GM19240 (cell line): ENCODE results near the gene CORO6.
"Not testable (repeated sequence)": the region's sequence is repeated elsewhere in the genome, so short reads cannot be mapped to it uniquely, and the experiment has no call there.

ENCODE experiments used
- DNase-seq: peaks from one replicate; pipeline ENCODE4 v3.0.0; 2011; ENCODE audit warnings: low spot score; ENCODE audit not compliant: insufficient read length

The CORO6 gene

DNA sequence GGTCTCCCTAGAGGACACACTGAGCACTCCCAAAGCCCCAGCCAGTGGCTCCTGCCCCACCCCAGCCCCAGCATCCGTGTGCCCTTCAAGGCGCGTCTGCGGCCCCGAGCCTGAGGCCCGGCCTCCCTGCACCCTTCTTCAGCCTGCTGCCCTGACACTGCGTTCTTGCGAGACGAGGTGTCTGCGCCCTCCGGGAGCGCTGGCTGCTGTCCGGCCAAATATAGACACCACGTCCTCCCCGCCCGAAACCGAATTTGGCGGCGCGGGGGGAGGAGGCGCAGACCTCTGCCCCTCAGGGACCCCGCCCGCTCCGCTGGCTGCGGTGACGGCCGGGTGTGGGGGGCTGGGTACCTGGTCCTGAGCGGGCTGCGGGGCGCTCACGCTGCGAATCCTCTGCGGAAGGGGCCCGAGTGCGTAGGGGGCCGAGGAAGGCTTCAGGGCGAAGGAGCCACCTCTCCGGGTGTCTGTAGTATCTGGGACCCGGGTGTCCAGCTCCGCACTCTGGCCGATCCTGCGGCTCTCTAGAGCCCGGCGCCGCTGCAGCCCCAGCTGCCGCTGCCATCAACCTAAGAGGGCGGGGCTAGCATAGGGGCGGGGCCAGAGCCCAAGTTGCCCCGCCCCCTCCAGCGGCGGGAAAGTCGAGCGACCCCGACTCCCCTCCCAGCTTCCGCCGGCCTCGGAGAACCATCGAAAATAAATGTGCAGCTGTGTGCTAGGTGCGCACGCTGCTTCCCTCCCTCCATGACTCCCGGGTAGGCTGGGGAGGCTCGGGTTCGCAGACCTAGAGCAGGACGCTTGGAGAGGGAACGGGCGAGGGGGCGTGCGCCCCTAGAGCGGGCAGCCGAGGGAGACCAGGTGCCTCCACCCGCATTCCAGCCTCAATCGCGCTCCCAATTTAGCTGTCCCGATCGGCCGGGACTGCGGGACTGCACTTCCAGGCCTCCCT is at the start of gene CORO6:
CORO6 (minus strand) TSS at position 576 of the 946 bp plus-strand sequence. CDS start 1,491 bp downstream, outside the sequence.
- DNase-seq, result no peak

DNA sequence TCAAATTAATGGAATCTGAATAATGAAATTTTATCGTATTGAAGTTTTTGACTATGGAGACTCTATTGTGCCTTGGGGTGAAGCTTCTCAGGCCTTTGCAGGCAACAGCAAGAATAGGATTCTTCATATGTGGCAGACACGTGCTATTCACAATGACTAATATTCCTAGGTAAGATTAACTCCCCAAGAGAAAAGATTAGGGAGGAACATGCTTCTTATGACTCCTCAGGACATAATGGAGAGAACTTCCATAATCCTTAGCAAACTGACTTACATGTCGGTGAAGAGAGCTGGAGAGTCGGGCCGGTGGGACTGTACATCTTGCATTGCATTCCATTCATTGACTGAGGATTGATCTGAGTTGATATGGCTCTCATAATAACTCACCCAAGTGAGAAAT is 48.9 kb upstream of the CORO6 start:
- no peak for DNase-seq

DNA sequence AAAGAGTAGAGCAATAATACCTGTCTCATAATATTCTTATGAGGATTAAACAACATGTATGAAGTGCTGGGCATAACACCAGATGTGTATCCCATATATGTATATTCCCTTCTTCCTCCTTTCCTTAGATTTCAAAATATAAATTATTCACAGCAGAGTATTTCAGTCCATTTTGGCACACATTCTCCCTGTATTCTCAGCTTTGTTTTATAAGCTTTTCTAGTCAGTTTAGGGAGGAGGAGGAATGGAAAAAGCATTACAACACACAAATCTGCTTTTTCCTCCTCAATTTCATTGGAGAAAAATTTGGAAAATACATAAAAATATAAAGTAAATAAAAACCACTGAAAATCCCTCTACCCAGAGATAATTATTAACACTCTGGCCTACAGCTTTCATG is 46.6 kb upstream of the CORO6 start:
- DNase-seq, result no peak

GRCh38 chr17:29667969-29668368 is 45.3 kb upstream of the CORO6 start:
- no peak for DNase-seq

DNA sequence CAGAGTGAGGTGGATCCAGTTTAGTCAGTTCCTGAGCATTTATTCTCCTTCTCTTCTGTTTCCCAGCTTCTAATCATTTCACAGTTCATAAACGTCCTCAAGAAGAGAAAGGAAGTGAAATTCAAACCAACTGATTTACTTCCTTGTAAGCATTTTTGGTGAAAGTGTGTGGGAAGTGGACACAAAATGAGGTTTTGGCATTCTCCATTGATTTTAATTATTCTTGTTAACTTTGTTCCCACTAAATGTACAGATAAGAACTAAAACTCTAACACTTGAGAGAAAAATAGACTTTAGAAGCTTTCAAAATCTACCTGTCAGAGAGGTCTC is 42.7 kb upstream of the CORO6 start:
- no peak for DNase-seq

DNA sequence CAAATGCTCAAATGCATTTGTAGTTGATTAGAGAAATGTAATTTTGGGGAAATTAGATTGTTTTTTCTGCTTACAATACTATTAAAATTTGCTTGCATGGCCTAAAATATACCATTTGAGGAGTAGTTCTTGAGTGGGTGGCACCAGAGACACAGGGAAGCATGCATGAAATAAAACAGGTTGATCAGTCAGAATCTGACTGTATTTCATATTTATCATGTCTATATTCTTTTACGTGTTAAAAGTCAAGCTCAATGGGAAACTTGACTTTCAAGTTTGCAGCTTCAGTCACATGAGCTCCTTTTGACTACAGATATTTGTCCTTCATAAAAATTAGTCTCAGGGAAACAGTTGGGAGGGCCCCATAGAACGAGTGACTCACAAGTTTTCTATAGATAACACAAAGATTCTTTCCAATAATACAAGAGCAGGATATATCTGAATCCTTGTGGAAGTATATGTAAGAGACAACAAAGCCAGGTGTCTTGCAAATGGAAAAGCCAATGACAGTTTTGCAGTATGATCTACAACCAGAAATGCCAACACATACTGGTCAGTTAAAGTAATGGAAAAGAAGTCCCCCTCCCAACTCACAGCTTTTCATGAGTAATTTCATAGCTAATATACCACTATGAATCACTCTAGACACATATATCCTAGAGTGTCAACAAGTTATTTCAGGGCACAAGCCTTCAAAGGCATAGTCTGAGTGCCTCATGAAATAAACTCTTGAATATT is 42.2 kb upstream of the CORO6 start:
- DNase-seq, result no peak

- no peak for DNase-seq
Observed at GRCh38 chr17:29663155-29663554, 40.4 kb upstream of the CORO6 start.

- DNase-seq, result no peak
Observed at GRCh38 chr17:29661213-29661612, 38.5 kb upstream of the CORO6 start.

DNA sequence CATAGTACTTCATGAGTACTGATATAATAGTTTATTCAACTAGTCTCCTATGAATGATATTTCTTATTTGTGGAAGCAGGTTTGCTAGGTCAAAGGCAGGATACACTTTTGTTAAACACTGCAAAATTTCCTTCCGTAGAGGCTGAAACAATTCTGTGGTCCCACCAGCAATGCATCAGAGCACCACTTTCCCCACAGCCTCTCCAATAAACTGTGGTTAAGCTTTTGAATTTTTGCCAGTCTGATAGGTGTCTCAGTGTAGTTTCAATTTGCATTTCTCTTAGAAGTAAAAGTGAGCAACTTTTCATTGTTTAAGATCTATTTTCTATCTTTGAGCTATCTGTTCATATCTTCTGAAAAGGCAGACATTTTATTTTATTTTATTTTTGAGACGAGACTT is 36.4 kb upstream of the CORO6 start:
- no peak for DNase-seq

DNA sequence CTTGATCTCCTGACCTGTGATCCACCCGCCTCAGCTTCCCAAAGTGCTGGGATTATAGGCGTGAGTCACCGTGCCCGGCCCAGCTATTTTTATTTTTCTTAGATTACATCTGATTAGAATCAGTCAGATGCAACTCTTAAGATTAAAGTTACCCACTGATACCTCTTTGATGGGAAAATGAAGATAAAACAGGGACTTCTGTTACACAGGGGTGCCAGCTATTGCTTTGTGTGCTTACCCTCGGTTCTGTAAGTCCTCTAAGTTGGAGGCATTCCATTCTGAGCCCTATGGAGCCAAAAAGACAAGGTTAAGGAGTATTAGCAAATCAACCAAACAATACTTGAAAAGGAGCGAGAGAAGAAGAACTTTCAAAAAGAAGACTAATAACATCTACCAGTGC is 32.6 kb upstream of the CORO6 start:
- DNase-seq, result no peak

GRCh38 chr17:29653995-29654714 is 31.4 kb upstream of the CORO6 start:
- no peak for DNase-seq

DNA sequence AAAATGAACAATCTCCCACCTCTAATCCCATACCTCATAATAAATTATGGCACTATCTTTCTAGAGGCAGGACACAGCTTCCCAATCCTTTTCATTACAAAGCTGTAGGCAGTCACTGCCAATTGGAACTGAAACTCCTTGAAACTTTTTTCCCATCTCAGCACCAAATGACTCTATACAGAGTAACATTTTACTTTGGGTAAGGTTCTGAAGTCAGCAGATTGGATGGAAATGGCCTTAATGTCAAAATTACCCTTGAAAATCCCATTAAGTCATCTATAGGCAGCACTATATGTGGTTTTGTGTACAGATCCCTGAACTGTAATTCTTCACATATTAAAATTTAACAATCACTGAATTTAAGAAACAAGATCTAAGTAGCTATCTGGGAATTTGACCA is 30.3 kb upstream of the CORO6 start:
- no peak for DNase-seq

- not testable (repeated sequence) for DNase-seq
Observed at GRCh38 chr17:29651913-29652312, 29.2 kb upstream of the CORO6 start.

DNA sequence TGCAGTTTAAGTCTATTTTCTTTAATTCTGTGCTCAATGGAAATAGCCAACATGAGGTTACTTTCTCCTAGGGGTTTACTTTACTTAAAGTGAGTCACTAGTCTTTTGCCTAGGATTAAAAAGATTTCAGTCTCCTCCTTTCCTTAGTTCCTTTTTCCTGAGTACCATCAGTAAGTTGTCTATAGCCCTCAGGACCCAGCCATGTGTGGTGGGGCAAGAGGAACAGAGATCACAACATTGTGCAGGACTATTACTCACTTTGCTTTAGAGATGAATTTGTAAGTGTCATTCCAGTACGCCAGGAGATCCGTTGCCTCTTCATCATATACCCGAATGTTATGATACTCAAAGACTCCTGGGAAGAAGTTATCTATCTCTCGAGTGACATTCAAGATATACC is 27.7 kb upstream of the CORO6 start:
- DNase-seq, result no peak

DNA sequence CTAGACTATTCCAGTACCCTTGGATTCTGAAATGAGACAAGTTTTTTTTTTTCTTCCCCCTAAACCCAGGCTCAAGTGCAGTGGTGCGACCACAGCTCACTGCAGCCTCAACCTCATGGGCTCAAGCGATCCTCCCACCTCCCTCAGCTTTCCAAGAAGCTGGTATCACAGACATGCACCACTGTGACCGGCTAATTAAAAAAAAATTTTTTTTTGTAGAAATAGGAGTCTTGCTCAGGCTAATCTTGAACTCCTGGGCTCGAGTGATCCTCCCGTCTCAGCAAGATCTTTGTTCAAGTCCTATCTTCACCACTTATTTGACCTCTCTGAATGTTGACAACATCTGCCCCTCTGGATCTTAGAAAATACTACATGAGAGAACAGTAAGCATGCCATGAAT is 26.6 kb upstream of the CORO6 start:
- DNase-seq, result no peak

DNA sequence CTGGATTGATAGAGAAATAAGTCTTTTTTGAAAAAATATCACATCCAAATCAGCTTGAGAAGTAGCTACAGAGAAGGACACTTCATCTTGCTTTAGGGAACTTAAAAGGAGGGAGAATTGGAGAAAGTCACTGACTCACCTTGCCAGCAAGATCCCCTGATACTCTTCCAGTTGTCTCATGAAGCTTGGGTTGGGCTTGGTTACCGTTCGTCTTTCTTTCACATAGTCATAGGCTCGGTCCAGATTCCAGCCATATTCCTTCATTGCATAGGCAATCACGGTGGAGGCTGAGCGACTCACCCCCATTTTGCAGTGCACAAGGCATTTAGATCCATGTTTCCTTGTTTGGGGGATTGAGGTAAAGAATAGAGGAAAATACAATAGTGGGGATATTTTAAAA is 25.3 kb upstream of the CORO6 start:
- no peak for DNase-seq

DNA sequence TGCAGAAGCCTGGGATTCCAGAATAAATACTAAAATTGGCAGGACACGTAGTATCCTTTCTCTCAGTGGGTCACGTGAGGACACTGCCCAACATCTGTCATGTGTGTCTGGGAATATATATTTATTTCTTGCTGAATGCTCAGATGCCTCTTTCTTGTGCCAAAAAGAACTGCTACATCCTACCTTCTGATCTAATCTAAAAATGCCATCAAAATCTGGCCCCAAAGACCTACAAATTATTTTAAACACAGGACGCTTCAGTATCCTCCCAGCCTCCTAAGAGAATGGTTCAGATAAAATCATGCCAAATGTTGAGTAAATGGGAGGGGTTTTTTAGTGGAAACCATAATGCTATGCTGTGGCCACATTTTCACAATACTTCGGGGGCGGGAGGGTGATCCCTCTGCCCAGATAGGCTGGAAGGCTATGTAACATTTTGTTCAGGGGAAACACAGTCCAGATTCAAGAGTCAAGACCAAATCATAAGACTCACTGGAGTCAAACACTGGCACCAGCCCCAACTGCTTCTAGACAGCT is 22.9 kb upstream of the CORO6 start:
- no peak for DNase-seq

- no peak for DNase-seq
Observed at GRCh38 chr17:29643817-29644160, 21.1 kb upstream of the CORO6 start.

GRCh38 chr17:29642171-29642611 is 19.5 kb upstream of the CORO6 start:
- no peak for DNase-seq

- no peak for DNase-seq
Observed at GRCh38 chr17:29640981-29641642, 18.4 kb upstream of the CORO6 start.

GRCh38 chr17:29640413-29640812 is 17.7 kb upstream of the CORO6 start:
- DNase-seq, result no peak
